CD14-positive monocyte (primary cell): ENCODE measurements around the gene MACROH2A2. TPM values are rescaled to one million over a fixed set of nuclear protein-coding genes. Genes with fewer than 3 reads are reported as not detected.
A peak's percentile ranks its signal among the peaks of the same experiment; 100 is the strongest.
"Not testable (repeated sequence)": the region's sequence is repeated elsewhere in the genome, so short reads cannot be mapped to it uniquely, and the experiment has no call there.

ENCODE experiments used
- DNase-seq, 3 donors: peaks; one replicate each; pipeline ENCODE4 v3.0.0-alpha.2; 2011 to 2022
- H2AFZ ChIP-seq: 2 replicates; pipeline ENCODE4 v1.6.0; 2012; ENCODE audit warnings: mild to moderate bottlenecking, low read depth, low read length, inconsistent platforms; ENCODE audit not compliant: insufficient read depth, poor library complexity, severe bottlenecking
- H3K27ac ChIP-seq, 2 donors: 1 replicate in 1 of 2; 2 replicates in 1 of 2; pipeline ENCODE4 v1.5.1; 2012 to 2013; ENCODE audit warnings: low read length in 2 of 2, control low read depth in 1 of 2, inconsistent platforms in 1 of 2, low read depth in 1 of 2, mild to moderate bottlenecking in 1 of 2
- H3K27me3 ChIP-seq, 2 donors: one replicate each; pipeline versions ENCODE4 v1.6.0 to v1.6.1; 2011 to 2013; ENCODE audit warnings: low read length in 2 of 2; ENCODE audit not compliant: control insufficient read depth in 2 of 2, insufficient read depth in 2 of 2
- H3K36me3 ChIP-seq, 2 donors: replicated peaks in 1 of 2; 1 replicate in 1 of 2; 2 replicates in 1 of 2; pipeline versions ENCODE4 v1.5.1 to v1.6.1; 2012 to 2013; ENCODE audit warnings: low read length in 2 of 2, control low read depth in 1 of 2, inconsistent platforms in 1 of 2, mild to moderate bottlenecking in 1 of 2; ENCODE audit not compliant: insufficient read depth in 2 of 2, control insufficient read depth in 1 of 2
- H3K4me1 ChIP-seq, 2 donors: 1 replicate in 1 of 2; 2 replicates in 1 of 2; pipeline versions ENCODE4 v1.5.1 to v1.6.1; 2012 to 2013; ENCODE audit warnings: low read length in 2 of 2, control low read depth in 1 of 2, inconsistent platforms in 1 of 2, mild to moderate bottlenecking in 1 of 2, moderate library complexity in 1 of 2; ENCODE audit not compliant: insufficient read depth in 2 of 2, control insufficient read depth in 1 of 2
- H3K4me2 ChIP-seq: replicated peaks from 2 replicates; pipeline ENCODE3; 2012; ENCODE audit warnings: low read length, moderate library complexity, mild to moderate bottlenecking; ENCODE audit not compliant: poor library complexity, severe bottlenecking; ENCODE audit errors: extremely low read depth
- H3K4me3 ChIP-seq, 3 experiments: fragments of 200-600 bp in 1 of 3; sonication (generic) in 1 of 3; replicated peaks in 1 of 3; 1 replicate in 2 of 3; 2 replicates in 1 of 3; pipeline ENCODE4 v1.5.1; 2011 to 2013; ENCODE audit warnings: low read length in 3 of 3, mild to moderate bottlenecking in 3 of 3, control low read depth in 2 of 3, low read depth in 2 of 3, inconsistent platforms in 1 of 3, moderate library complexity in 1 of 3
- H3K79me2 ChIP-seq: 2 replicates; pipeline ENCODE4 v1.6.0; 2012; ENCODE audit warnings: mild to moderate bottlenecking, control low read depth, inconsistent platforms, low read length, moderate library complexity; ENCODE audit not compliant: insufficient read depth
- H3K9ac ChIP-seq: 2 replicates; pipeline ENCODE4 v1.6.0; 2017; ENCODE audit warnings: low read length, mild to moderate bottlenecking; ENCODE audit not compliant: insufficient read depth, poor library complexity, severe bottlenecking
- H3K9me3 ChIP-seq, 2 donors: replicated peaks in 1 of 2; 1 replicate in 1 of 2; 2 replicates in 1 of 2; pipeline versions ENCODE4 v1.5.1 to v1.6.1; 2012 to 2013; ENCODE audit warnings: low read length in 2 of 2, control low read depth in 1 of 2; ENCODE audit not compliant: control insufficient read depth in 1 of 2, insufficient read depth in 1 of 2
- H4K20me1 ChIP-seq: 2 replicates; pipeline ENCODE4 v1.6.0; 2012; ENCODE audit warnings: mild to moderate bottlenecking, low read length, control low read depth, moderate library complexity; ENCODE audit not compliant: insufficient read depth
- H3K27ac Mint-ChIP-seq, 7 donors: one replicate each; pipeline ENCODE4 v1.8.0; 2020; ENCODE audit warnings: mild to moderate bottlenecking in 7 of 7, mixed read lengths in 7 of 7, moderate library complexity in 6 of 7, inconsistent platforms in 2 of 7
- H3K27me3 Mint-ChIP-seq, 3 donors: one replicate each; pipeline ENCODE4 v1.8.0; 2021 to 2022; ENCODE audit warnings: low read depth in 3 of 3, mild to moderate bottlenecking in 3 of 3, mixed read lengths in 3 of 3, moderate library complexity in 3 of 3, inconsistent platforms in 1 of 3
- H3K36me3 Mint-ChIP-seq, 2 donors: one replicate each; pipeline ENCODE4 v1.8.0; 2020; ENCODE audit warnings: mixed read lengths in 2 of 2, inconsistent platforms in 1 of 2, mild to moderate bottlenecking in 1 of 2
- H3K4me1 Mint-ChIP-seq: one replicate; pipeline ENCODE4 v1.8.0; 2020; ENCODE audit warnings: mild to moderate bottlenecking, mixed read lengths
- H3K4me3 Mint-ChIP-seq, 2 donors: one replicate each; pipeline ENCODE4 v1.8.0; 2020; ENCODE audit warnings: mild to moderate bottlenecking in 2 of 2, mixed read lengths in 2 of 2, moderate library complexity in 1 of 2
- H3K9me3 Mint-ChIP-seq, 7 donors: one replicate each; pipeline ENCODE4 v1.8.0; 2020 to 2022; ENCODE audit warnings: mixed read lengths in 7 of 7, mild to moderate bottlenecking in 6 of 7, moderate library complexity in 6 of 7, inconsistent platforms in 2 of 7
- WGBS: methylation state at CpG from one replicate; pipeline ENCODE4 v1.1.5; 2013; ENCODE audit warnings: missing lambda C conversion rate; ENCODE audit not compliant: insufficient coverage; 5-methylcytosine and 5-hydroxymethylcytosine counted together
- intact Hi-C, 2 donors: fragments of 100-400 bp; cut with micrococcal nuclease; formaldehyde crosslinking; loops; one replicate each; pipeline versions ENCODE4 v1.15.0 to v1.15.1; 2023
- polyA plus RNA-seq, 3 donors: library from polyadenylated mRNA; depleted of rRNA in 1 of 3; unstranded in 2 of 3; stranded (reverse) in 1 of 3; fragments of 300-500 nt in 2 of 3; fragments of >200 nt in 1 of 3; fragmentation: Illumina TruSeq in 2 of 3; gene quantifications; 1 replicate in 2 of 3; 2 replicates in 1 of 3; pipeline ENCODE4 v1.2.3, GENCODE V29; 2012 to 2021
- TF ChIP-seq, protein P1 (sequence below): fragments of 200-600 bp; IDR thresholded peaks from one replicate; pipeline ENCODE4 v1.8.0; 2022; ENCODE audit warnings: antibody characterized with exemption, mild to moderate bottlenecking

MACROH2A2 gene
- polyA plus RNA-seq, 3 donors: 1.0 to 1.9 (median 1.7) TPM

DNA sequence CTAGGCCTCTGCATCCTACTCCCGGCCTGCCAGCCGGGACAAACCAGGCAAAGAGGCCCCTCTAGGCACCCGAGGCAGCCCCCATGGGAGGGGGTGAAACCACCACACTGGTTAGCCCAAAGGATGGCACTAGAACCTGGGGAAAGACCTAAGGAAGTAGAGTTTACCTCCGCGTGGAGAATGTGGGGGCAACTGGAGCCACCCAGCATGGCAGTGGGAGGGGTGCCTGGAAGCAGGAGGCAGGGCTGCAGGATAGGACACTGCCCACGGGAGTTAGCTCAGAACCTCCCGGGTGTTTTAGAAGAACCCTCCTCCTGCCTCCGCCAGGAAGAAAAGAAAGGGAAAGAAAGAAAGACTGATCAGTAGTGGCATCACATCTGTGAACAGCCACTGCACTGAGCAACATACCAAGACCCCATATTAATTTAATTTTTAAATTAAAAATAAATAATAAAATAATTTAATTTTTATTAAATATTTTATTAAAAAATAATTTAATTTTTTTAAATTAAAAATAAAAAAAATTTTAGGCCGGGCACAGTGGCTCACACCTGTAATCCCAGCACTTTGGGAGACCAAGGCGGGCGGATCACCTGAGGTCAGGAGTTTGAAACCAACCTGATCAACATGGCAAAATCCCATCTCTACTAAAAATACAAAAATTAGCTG, 68.8 kb downstream of the MACROH2A2 start:
- Mint-ChIP-seq H3K9me3 (peaks cover 2 to 9% (median 5%) of the 10 kb centered on the region in 7 donors), H3K4me3 (no peak overlapping the region), H3K36me3 (peaks cover 0 to 9% of the 10 kb centered on the region in 2 donors), H3K27me3 (peaks cover 0 to 7% (median 1%) of the 10 kb centered on the region in 3 donors), H3K27ac (no peak overlapping the region), H3K4me1 (peaks cover 12% of the 10 kb centered on the region)
- Histone ChIP-seq H3K4me3 (no peak overlapping the region), H3K36me3 (no peaks in the 10 kb centered on the region), H3K9ac (no peak overlapping the region), H3K27me3 (no peaks in the 10 kb centered on the region), H3K9me3 (peaks cover 0 to 5% of the 10 kb centered on the region in 2 donors), H3K4me1 (peaks cover 0 to 3% of the 10 kb centered on the region in 2 donors), H3K4me2 (no peak overlapping the region), H2AFZ (no peak overlapping the region), H4K20me1 (no peaks in the 10 kb centered on the region), H3K79me2 (no peaks in the 10 kb centered on the region), H3K27ac (no peak overlapping the region)
- no peak for DNase-seq
- intact Hi-C loops: no loop called here
- WGBS: 96% methylated on average over 7 of the region's 11 CpGs
- TF ChIP-seq, protein P1, sequence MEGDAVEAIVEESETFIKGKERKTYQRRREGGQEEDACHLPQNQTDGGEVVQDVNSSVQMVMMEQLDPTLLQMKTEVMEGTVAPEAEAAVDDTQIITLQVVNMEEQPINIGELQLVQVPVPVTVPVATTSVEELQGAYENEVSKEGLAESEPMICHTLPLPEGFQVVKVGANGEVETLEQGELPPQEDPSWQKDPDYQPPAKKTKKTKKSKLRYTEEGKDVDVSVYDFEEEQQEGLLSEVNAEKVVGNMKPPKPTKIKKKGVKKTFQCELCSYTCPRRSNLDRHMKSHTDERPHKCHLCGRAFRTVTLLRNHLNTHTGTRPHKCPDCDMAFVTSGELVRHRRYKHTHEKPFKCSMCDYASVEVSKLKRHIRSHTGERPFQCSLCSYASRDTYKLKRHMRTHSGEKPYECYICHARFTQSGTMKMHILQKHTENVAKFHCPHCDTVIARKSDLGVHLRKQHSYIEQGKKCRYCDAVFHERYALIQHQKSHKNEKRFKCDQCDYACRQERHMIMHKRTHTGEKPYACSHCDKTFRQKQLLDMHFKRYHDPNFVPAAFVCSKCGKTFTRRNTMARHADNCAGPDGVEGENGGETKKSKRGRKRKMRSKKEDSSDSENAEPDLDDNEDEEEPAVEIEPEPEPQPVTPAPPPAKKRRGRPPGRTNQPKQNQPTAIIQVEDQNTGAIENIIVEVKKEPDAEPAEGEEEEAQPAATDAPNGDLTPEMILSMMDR: no peak

DNA sequence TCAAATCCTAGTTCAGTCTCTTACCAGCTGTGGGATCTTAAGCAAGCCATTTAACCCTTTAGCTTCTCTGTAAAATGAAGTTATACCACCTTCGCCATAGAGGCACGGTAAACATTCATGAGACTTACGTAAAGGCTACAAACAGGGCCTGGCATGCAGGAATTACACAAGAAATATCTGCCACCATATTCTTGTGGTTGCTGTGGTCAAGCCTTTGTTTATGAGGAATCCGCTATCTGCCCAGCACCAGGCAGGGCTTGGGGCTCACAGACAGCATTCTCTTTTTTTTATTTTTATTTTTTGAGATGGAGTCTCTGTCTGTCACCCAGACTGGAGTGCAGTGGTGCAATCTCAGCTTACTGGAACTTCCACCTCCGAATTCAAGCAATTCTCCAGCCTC, 70.1 kb downstream of the MACROH2A2 start:
- H3K36me3 Mint-ChIP-seq: peaks cover 0 to 9% of the 10 kb centered on the region in 2 donors
- WGBS: 20% methylated on average over 1 of the region's 5 CpGs
- intact Hi-C loops: no loop called here
- H3K27ac ChIP-seq: no peak overlapping the region
- no peaks in the 10 kb centered on the region for H3K27me3 ChIP-seq
- no peaks in the 10 kb centered on the region for H4K20me1 ChIP-seq
- TF ChIP-seq, protein P1: no peak
- no peak overlapping the region for H3K4me3 Mint-ChIP-seq
- no peak overlapping the region for H3K9ac ChIP-seq
- peaks cover 0 to 5% of the 10 kb centered on the region in 2 donors for H3K9me3 ChIP-seq
- H3K4me2 ChIP-seq: no peak overlapping the region
- H3K4me1 Mint-ChIP-seq: peaks cover 12% of the 10 kb centered on the region
- no peak overlapping the region for H2AFZ ChIP-seq
- no peak overlapping the region for H3K4me3 ChIP-seq
- no peaks in the 10 kb centered on the region for H3K36me3 ChIP-seq
- H3K9me3 Mint-ChIP-seq: peaks cover 2 to 9% (median 4%) of the 10 kb centered on the region in 7 donors
- H3K4me1 ChIP-seq: peaks cover 0 to 3% of the 10 kb centered on the region in 2 donors
- H3K27ac Mint-ChIP-seq: peak overlapping the region in 1 of 7 donors; percentile 35
- DNase-seq: no peak
- no peaks in the 10 kb centered on the region for H3K79me2 ChIP-seq
- H3K27me3 Mint-ChIP-seq: peaks cover 0 to 7% (median 3%) of the 10 kb centered on the region in 3 donors

DNA sequence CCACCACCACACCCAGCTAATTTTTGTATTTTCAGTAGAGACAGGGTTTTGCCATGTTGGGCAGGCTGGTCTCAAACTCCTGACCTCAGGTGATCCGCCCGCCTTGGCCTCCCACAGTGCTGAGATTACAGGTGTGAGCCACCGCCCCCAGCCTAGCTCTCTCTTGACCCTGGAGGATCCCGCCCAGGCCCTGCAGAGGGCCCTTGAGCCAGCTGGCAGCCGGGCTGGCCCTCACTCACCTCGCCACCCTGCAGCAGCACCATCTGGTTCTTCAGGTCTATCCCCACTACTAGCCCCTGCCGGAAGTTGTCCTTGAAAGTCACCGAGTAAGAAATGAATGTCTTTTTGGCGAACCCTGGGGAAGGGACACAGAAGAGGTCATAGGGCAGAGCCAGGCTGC, 70.5 kb downstream of the MACROH2A2 start:
- H3K27me3 Mint-ChIP-seq, H3K4me3 Mint-ChIP-seq, H3K79me2 ChIP-seq, H2AFZ ChIP-seq, H3K4me3 ChIP-seq, H4K20me1 ChIP-seq, H3K27me3 ChIP-seq, H3K36me3 ChIP-seq, H3K4me1 ChIP-seq, H3K36me3 Mint-ChIP-seq, H3K9me3 Mint-ChIP-seq, H3K9me3 ChIP-seq, DNase-seq, H3K9ac ChIP-seq, intact Hi-C loops, H3K27ac Mint-ChIP-seq, H3K4me2 ChIP-seq, H3K27ac ChIP-seq: not testable (repeated sequence)
- WGBS: 98% methylated on average over 9 of the region's 9 CpGs
- peaks cover 12% of the 10 kb centered on the region for H3K4me1 Mint-ChIP-seq
